GM19372 (cell line): ENCODE data around the gene AKAP5.

Experiments used
- ATAC-seq: cut with Tn5 transposase; IDR thresholded peaks from one replicate; pipeline ENCODE4 v1.9.1; 2021; ENCODE audit warnings: mild to moderate bottlenecking, low read depth, moderate library complexity; ENCODE audit not compliant: unreplicated experiment

The AKAP5 gene, protein sequence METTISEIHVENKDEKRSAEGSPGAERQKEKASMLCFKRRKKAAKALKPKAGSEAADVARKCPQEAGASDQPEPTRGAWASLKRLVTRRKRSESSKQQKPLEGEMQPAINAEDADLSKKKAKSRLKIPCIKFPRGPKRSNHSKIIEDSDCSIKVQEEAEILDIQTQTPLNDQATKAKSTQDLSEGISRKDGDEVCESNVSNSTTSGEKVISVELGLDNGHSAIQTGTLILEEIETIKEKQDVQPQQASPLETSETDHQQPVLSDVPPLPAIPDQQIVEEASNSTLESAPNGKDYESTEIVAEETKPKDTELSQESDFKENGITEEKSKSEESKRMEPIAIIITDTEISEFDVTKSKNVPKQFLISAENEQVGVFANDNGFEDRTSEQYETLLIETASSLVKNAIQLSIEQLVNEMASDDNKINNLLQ

DNA sequence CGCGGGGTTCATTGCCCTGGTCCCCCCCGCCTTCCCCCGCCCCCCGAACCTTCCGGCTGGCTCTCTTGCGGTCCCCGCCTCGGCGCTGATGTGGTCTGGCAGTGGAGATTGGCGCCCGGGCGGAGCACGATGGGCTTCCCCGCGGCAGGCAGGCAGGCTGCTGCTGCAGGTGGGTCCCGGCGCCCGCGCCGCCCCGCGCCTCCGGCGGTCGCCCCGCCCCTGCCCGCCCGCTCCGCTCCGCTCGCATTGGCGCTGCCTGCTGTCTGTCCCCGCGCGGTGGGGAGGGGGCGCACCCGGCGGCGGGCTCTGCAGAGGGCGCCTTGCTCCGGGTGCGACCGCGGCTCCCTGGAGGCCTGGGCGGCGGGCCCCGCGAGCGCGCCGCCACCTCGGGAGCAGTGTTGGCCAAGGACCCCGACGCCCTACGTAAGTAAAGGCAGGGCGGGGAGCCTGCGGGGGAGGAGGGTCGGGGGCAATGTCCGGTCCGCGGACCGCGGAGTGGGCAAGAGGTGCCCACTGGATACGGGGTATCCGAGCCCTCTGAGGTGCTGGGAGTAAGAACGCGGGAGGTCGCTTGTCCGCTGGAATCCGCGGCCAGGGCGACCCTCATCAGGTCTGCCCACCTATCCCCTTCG lies at the start of gene AKAP5:
TSS of gene AKAP5 (plus strand) at position 309 of the 632 bp plus-strand sequence. CDS start 2,896 bp downstream, outside the sequence.
- peak; percentile 61 for ATAC-seq

DNA sequence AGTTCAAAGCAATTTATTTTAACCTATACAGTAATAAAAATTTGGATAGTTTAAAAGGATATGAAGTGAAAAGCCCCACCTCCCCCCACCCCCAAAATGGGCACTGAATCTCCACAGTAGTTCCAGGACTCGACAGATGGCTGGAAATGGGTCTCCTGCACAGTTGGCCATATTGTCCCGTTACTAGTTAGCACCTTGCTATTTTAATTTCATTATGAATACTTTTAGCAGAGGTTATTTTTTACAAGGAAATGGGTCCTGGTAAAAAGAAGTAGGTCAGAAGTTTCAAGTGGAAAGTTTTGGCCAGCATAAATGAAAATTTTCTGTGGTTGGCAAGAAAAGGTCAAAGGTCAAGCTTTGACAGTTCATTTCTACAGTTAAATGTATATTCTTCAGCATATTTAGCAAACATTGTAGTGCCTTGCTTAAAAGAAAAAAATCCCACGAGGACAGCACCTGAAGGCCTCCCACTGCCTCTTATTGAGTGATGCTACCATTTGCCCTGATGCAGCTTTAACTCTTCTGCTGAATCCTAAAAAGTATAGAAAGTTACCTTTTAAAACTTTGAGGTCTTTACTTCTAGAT lies 48.9 kb upstream of the AKAP5 start:
- no peak for ATAC-seq

DNA sequence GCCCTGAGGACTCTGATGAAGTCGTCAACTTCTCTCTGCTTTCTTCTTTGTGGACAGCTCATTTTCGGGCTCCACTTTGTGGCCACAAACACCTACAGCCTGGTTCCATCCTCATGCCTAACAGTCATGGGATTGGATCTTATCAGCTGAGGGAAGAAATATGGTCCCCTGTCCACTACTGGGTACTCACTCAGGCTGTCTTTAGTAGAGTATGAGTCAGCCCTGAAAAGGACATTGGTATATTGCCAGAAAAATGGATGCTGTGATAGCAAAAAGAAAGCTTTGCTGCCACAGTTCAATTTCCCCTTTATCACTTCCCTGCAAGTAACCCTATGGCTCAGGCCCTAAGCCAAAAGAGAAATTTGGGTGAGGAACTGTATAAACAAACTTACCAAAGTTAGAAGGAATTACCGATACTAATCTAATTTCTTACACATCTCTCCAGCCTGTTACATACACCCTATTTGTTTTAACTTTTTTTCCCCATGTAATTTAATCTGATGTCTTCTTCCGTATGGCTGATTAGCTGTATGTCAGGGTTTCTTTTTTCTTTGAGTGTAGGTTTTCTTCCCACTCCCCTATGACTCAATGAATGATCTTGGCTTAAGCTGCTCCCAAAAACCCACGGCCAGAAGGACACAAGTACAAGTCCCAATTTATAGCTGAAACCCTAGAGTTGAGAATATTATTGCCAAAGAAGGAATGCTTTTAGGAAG lies 48.1 kb upstream of the AKAP5 start:
- no peak for ATAC-seq

DNA sequence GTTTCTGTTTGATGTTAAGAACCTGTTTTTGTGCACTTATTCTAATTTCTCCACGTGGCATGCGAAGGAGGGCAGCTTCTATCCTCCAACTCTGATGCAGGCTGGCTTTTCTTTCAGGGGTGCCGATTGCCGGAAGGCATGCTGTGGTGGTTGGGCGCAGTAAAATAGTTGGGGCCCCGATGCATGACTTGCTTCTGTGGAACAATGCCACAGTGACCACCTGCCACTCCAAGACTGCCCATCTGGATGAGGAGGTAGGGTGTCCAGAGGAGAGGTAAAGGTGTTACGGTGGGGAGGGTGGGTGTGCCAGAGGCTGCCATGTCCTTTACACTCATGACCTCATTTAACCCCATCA lies 47.6 kb upstream of the AKAP5 start:
- no peak for ATAC-seq

DNA sequence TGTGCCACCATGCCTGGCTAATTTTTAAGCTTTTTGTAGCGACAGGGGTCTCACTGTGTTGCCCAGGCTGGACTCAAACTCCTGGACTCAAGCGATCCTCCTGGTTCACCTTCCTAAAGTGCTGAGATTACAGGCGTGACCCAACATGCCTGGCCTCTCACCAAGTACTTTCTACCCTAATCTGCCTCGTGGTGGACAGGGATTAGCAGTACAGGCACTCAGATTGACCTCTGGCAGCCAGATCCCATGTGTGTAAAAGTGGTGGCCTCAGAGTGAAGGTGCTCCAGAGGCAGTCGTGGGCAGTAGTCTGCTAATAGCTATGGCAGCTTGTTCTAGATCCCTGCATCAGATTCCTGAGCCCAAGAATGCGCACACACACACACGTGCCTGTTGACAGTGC lies 46.3 kb upstream of the AKAP5 start:
- ATAC-seq: no peak

DNA sequence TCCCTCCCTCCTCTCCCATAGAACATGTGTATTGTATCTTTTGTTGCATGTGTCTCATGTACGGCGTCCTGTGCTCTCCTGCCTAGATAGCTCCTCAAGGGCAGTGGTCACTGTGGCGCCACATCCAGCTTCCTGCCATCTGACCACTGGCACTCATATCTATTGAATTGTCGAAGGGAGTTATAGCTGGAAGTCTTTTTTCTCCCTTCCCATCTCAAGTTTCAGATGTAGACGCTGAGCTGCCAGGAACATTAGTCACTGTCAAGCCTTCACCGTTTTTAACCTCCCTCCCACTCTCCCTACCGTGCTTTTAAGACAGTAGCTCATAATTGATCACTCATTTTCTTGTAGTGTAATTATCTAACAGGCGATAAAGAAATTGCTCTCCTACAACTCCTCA lies 44.1 kb upstream of the AKAP5 start:
- no peak for ATAC-seq

DNA sequence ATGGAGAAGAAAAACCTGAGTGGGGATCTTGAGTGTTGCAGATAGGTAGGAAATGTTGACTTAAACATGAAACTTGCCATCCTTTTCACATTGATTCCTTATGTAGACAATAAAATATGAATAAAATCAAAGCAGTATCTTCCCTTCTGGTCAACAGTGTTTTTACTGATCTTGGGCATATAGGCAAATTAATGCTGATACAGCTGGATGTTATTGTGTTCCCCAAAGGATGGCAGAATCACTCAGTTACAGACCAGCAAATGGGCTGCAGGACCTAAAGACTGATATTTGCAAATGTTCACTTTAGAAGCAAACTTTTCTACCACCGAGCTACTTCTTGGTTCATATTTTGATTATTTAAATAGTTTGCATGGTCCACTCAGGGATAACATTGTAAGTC lies 43.3 kb upstream of the AKAP5 start:
- no peak for ATAC-seq

DNA sequence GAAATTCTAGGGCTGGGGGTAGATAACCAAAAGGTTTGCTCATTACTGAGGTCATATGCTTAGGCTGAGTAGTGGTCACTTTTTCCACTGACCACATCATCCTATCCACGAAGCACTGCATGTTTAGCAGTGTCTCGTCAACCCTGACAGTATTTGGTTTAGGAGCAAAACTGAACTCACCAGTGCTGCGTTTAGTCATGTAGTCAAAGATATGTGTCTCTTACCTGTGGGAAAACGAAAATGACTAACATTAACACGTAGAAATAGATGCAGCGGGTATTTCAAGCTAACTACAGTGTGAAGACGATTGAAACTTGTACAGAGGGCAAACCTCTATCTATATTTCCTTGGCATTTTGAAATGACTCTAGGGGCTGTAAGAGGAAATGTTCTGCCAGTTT lies 42.5 kb upstream of the AKAP5 start:
- no peak for ATAC-seq

DNA sequence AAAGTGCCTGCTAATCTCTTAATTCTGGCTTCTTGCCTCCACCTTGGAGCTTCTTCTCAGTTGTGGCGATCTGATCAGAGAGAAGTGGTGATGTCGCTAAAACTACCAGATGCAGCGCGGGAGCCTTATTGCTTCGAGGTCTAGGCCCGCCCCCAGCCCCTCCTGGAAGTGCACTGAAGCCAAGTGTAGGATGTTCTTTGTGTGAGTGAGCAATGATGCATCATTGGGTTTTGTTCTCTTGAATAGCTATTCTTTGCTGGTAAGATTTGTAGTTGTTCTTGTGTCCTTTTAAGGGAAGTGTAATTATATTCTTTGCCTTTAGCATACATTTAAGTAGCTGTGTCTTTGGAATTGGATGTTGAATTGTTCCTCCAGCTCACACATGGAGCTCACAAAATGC lies 41.3 kb upstream of the AKAP5 start:
- no peak for ATAC-seq

DNA sequence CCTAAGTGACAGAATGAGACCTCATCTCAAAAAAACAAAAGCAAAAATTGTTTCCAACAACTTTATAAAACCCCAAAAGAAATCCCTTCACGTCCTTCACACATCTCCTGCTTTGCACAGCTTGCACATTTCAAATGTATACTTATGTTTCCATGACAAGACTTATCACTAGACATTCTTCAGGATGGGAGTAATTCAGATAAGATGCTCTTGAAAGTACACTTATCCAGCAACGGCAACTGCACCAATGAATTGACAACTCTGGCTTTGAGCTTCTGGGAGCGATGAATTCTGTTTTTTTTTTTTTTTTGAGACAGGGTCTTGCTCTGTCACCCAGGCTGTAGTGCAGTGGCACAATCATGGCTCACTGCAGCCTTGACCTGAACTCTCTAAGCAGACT lies 30.8 kb upstream of the AKAP5 start:
- no peak for ATAC-seq

DNA sequence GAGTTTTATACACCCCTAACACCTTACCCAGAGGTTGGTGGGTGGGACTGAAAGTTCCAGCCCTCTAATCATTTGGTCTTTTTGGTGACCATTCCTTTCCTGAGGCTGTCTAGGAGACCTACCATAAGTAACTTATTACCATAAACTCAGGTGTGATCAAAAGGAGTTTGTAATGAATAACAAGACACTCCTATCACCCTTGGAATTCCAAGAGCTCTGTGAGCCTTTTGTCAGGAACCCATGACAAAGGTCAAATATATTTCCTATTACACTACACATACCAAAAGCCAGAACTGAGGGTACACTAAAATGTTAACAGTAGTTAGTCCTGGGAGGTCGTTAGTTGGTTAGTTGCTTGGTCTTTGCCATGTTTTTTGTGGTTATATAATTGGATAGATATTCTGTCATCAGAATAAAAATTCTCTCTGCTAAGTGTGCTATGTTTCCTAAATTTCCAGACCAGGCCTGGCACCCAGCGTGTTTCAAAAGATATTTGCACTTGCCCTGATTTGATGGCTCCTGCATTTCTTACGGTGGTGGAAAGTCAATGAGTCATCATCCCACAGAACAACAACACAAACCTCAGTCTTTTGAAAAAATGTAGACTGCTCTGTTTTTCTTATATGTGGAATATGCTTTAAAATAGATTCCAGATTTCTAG lies 27.0 kb upstream of the AKAP5 start:
- no peak for ATAC-seq

DNA sequence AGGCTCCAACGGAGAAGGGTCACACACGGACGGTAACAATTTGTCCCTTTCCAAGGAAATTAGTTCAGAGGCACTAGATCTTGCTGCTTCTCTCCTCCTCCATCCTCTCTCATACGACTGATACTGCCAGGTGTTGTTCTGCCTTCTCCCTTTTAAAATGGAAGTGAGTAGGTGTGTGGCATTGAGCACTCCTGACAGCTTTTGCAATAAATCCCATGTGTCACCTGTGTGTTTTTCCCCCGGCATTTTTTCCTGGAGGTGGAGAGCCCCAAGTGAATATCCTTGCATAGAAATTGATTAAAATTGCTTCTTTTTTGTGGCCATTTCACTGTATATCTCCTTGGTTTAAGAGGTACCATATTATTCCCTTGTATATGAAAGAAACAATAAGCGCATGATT lies 26.2 kb upstream of the AKAP5 start:
- ATAC-seq: no peak

DNA sequence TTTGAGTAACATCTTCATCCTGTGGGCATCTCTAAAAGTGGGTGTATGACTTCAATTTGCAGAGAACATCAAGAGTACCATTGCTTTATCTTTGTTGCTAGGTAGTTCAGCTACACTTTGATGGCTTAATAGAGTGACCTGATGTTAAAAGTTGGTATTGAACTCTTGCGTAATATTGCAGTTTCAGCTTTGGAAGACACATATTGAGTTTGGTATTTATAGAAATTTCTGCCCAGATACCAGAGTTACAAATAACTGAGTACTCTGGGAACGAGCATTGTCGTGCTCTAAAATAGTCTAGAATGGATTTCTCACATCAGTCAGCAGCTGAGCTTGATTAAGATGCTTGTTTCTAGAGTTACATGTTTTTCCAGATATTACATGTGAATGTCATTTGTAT lies 24.8 kb upstream of the AKAP5 start:
- ATAC-seq: no peak

DNA sequence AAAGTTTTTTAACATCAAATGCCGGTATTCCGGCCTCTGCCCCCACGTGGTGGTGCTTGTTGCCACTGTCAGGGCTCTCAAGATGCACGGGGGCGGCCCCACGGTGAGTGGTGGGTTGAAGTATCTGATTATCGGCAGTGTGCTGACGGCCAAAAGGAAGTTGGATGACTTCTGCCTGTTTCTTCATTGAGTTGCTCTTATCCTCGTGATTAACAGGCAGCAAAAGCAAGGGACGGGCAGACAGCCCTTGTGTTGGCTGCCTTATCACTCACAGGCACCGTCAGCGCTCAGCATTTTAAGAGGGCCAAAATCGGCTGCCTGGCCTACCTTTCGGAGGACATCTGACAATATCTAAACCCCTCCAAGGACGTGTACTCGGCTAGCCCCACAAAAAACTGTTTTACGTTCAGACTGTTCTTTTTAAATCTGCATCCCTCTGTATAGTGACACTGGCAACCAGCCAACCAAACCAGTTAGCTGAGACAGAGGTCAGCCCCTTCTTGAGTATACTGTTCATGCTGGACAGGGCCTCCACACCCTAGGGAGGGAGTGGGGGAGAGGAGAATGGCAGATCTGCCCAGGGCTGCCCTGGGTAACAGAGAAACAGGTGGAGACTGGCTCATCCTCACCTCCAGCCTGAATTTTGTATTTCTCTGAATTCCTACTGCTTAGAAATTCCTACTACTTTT lies 22.9 kb upstream of the AKAP5 start:
- no peak for ATAC-seq

DNA sequence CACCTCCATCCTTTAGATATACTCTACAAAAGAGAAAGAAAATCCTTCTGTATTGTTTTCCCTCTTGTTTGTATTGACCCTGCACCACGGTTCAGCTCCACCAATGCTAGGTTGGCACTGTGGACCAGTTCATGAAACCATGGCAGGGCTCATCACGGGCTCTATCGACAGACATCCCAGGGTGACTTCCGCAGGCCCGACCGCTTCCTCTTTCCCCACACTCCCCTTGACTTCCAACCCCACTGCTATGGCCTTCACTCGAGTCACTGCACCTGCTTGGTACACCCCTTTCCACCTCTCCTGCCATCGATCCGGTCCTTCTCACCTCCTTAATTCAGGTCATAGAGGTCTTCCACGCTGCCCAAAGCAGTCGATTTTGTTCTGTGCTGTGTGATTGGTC lies 21.2 kb upstream of the AKAP5 start:
- no peak for ATAC-seq

DNA sequence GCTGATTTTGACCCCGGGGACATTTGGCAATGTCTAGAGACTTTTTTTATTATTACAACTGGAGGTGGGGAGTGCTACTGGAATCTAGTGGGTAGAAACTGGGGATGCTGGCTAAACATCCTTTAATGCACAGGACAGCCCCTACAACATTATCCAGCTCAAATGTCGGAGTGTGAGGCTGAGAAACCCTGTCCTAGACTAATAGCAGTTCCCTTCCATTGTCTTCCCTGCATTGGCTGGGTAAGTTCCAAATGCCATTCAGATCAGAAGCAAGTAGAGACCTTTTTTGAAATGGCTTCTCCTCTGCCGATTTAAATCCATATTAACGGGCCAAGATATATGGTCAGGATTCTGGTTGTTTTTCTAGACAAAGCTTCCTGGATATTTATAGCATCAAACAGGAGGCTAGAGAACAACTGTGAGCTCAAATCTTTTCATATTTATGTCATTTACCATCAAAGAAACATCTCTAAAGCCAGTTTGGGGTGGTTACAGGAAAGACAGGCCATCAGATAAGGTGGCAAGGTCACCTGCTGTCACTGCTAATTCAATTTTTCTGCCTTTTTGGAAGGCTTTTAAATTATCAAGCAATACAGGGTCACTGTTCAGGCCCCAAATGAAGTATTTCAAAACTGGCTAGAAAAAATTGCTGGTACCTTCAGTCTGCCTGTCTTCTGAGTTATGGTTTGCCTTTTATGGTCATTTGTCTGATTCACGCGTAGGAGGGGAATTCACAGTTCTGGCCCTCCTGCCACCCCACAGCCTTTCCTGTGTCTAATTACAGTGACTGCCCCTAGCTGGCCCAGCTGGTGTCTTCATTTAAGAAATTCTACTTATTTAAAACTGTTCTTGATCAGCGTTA lies 20.1 kb upstream of the AKAP5 start:
- ATAC-seq: peak; percentile 92

DNA sequence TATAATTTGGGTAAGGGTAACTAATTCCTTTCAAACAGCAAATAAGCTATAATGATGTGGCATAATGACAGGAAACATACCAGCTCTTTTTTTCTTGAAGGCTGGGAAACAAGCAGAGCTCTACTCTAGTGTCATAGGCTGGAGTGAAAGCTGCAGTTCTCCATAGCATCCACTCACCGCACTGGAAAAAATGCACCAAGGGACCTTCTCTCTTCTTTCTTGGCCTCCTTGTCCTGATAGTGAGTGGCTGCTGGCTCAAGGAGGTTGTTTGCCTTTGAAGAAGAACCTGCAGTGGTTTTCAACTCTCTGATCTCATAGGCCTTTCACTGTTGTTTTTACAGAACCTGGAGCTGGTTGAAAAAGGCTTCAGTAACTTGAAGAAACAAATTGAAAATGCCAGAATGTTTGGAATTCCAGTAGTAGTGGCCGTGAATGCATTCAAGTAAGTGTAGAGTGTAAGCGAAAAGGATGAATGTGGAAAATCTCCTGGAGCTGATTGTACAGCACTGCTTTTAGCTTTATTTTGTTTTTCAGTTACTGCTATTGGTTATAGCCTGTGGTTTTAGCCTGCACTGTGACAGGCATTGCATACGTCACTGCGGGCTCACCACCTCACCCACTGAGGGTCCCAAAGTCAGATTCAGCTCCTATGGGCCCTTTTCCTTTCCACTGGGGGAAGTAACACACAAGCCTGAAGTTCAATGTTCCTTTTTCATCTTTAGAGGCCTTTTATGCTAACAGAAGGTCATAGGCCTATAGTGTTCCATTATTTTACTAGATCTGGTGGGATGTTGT lies 17.2 kb upstream of the AKAP5 start:
- no peak for ATAC-seq

DNA sequence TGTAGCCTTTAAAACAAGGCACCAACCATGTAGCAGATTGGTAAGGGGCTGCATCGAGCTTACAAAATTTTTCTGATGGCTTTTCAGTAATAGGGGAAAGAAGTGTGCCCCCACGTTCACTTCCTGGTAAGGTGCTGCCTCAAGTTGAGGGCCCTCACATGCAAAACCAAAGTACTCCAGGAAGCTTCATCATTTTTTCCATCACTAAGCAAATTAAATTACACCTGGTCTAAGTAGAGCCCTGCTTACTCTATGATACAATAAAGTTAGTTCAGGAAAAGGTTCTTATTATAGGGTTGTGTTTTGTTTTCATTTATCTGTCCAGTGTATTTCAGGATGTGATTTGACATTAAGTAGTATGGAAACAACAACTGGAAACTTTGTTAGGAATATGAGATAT lies 15.0 kb upstream of the AKAP5 start:
- no peak for ATAC-seq
